Upper lobe of right lung (tissue), 1 donor: ENCODE data around the gene STARD7. TPM values are rescaled to one million over a fixed set of nuclear protein-coding genes. Genes with fewer than 3 reads are reported as not detected.

ENCODE experiments used
- ATAC-seq: fragments of 200-7000 bp; cut with Tn5 transposase; one replicate; pipeline ENCODE4 v1.9.1; 2020; ENCODE audit warnings: mild to moderate bottlenecking, moderate library complexity
- DNase-seq: peaks from one replicate; pipeline ENCODE4 v3.0.0-alpha.2; 2020
- H3K27ac ChIP-seq: fragments of 200-600 bp; one replicate; pipeline ENCODE4 v1.8.0; 2022
- H3K27me3 ChIP-seq: fragments of 200-600 bp; one replicate; pipeline ENCODE4 v1.8.0; 2022; ENCODE audit warnings: mild to moderate bottlenecking
- H3K36me3 ChIP-seq: fragments of 200-600 bp; one replicate; pipeline ENCODE4 v1.8.0; 2022
- H3K4me1 ChIP-seq: fragments of 200-600 bp; one replicate; pipeline ENCODE4 v1.8.0; 2022
- H3K4me3 ChIP-seq: fragments of 200-600 bp; one replicate; pipeline ENCODE4 v1.8.0; 2022; ENCODE audit warnings: mild to moderate bottlenecking
- H3K9me3 ChIP-seq: fragments of 200-600 bp; one replicate; pipeline ENCODE4 v1.8.0; 2022
- intact Hi-C: fragments of 100-400 bp; cut with DNase I; formaldehyde crosslinking; loops from one replicate; pipeline ENCODE4 v1.11.0; 2022
- total RNA-seq: library from RNA; stranded (reverse); fragmentation: NEBNext Ultra II Directional; extraction: Animal tissue kit (Norgen Biotek cat#: 25700); gene quantifications from one replicate; pipeline ENCODE4 v1.2.1, GENCODE V29; 2021
- TF ChIP-seq, protein P1 (sequence below): fragments of 200-600 bp; IDR thresholded peaks from one replicate; pipeline ENCODE4 v1.8.0; 2022; ENCODE audit warnings: antibody characterized with exemption
- donor health status: DM: no; HTN: yes; CAD: no; lungs with severe emphysema.

Gene STARD7
- total RNA-seq, 1 donor from 2014 or later: 156 TPM

DNA sequence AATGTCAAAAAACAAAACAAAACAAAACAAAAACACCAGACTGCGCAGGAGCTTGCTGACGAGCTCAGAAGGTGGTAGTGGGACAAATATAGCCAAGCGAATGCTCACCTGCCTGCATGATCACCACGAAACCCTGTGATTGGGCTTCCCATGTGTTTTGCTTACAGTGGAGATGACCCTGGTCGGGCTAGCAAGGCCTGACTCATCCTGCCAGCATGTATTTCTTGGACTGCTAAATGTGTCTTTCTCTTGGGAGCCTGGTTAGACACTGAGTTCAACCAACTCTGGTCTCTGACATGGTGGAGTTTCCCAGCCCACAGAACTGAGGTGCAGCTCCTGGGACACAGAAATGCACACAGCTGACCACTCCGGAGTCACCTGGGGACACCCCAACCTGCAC, 32.7 kb downstream of the STARD7 start:
- Histone ChIP-seq H3K4me1 (no peaks in the 10 kb centered on the region), H3K27me3 (no peaks in the 10 kb centered on the region), H3K9me3 (no peaks in the 10 kb centered on the region), H3K27ac (no peak overlapping the region), H3K36me3 (no peaks in the 10 kb centered on the region), H3K4me3 (no peak overlapping the region)
- TF ChIP-seq, protein P1, sequence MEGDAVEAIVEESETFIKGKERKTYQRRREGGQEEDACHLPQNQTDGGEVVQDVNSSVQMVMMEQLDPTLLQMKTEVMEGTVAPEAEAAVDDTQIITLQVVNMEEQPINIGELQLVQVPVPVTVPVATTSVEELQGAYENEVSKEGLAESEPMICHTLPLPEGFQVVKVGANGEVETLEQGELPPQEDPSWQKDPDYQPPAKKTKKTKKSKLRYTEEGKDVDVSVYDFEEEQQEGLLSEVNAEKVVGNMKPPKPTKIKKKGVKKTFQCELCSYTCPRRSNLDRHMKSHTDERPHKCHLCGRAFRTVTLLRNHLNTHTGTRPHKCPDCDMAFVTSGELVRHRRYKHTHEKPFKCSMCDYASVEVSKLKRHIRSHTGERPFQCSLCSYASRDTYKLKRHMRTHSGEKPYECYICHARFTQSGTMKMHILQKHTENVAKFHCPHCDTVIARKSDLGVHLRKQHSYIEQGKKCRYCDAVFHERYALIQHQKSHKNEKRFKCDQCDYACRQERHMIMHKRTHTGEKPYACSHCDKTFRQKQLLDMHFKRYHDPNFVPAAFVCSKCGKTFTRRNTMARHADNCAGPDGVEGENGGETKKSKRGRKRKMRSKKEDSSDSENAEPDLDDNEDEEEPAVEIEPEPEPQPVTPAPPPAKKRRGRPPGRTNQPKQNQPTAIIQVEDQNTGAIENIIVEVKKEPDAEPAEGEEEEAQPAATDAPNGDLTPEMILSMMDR: no peak
- DNase-seq (no peak), ATAC-seq (no peak)
- intact Hi-C loops: no loop called here

DNA sequence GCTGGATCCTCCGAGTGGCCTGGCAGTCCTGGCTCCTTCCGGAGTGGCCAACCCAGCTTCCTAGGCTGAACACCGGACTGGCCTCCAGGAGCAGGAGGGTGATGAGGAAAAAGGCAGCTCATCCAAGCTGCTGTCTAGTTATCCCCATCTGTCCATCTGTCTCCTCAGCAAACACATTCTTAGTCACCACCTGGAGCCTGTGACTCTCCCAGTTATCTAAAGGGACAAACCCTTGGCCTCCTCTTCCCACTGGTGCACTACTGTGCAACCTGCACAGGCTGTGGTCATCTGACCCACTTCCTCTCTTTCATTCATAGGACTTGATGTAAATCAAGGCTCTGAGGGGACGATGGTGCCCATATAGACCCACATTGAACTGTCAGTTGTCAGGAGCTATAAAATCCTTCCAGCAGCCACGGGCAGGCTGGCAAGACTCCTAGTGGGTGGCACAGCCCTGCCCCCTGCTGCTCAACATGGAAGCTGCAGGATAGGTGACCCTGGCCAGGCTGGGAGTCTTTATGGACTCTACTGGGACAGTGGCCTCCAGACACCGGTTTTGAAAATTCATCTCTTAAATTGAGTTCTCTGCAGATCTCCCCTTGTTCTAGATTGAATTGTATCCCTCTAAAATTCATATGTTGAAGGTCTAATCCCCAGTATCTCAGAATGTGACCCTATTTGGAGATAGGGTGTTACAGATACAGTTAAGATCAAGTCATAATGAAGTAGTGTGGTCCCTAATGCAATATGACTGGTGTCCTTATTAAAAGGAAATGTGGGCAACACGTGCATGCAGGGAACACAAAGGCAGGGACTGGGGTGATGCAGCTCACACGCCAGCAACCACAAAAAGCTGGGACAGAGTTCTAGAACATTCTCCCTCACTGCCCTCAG, 34.1 kb downstream of the STARD7 start:
- Histone ChIP-seq H3K4me3 (no peak overlapping the region), H3K27ac (no peak overlapping the region), H3K9me3 (no peaks in the 10 kb centered on the region), H3K27me3 (no peaks in the 10 kb centered on the region), H3K4me1 (no peaks in the 10 kb centered on the region), H3K36me3 (no peaks in the 10 kb centered on the region)
- intact Hi-C loops: no loop called here
- ATAC-seq (peak; percentile 99), DNase-seq (peak; percentile 88)
- TF ChIP-seq, protein P1: peak; percentile 92

DNA sequence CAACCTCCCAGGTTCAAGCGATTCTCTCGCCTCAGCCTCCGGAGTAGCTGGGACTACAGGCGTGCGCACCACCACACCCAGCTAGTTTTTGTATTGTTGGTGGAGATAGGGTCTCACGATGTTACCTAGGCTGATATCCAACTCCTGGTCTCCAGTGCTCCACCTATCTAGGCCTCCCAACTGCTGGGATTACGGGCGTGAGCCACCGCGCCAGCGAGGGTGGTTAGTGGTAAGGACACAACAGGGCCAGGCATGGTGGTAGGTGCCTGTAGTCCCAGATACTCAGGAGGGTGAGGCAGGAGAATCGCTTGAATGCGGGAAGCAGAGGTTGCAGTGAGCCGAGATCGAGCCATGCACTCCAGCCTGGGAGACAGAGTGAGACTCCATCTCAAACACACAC, 36.8 kb downstream of the STARD7 start:
- no peak for ATAC-seq
- no peaks in the 10 kb centered on the region for H3K9me3 ChIP-seq
- intact Hi-C loops: no loop called here
- H3K4me3 ChIP-seq: no peak overlapping the region
- no peaks in the 10 kb centered on the region for H3K27me3 ChIP-seq
- TF ChIP-seq, protein P1: no peak
- H3K36me3 ChIP-seq: no peaks in the 10 kb centered on the region
- H3K4me1 ChIP-seq: no peaks in the 10 kb centered on the region
- no peak for DNase-seq
- H3K27ac ChIP-seq: no peak overlapping the region

DNA sequence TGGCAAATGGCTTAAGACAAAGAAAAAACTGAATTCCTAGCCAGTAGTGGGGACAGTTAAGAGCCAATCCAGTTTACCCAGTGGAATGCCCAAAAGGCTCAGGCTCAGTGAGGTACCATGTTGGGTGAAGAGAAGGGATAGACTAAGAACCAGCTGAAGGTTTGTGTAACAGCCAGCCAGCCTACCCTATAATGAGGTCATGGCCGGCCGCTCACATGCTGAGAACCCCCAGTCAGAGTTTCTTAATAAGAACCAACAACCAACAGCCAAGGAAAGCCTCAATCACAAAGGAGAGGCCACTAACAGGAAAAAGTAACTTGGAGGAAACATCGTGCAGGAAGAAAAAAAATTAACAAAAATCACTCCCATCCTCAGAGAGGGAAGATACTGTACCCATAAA, 38.0 kb downstream of the STARD7 start:
- no peaks in the 10 kb centered on the region for H3K4me1 ChIP-seq
- intact Hi-C loops: no loop called here
- no peaks in the 10 kb centered on the region for H3K27me3 ChIP-seq
- no peak overlapping the region for H3K27ac ChIP-seq
- ATAC-seq: no peak
- no peaks in the 10 kb centered on the region for H3K36me3 ChIP-seq
- no peak for DNase-seq
- no peaks in the 10 kb centered on the region for H3K9me3 ChIP-seq
- TF ChIP-seq, protein P1: no peak
- no peak overlapping the region for H3K4me3 ChIP-seq

DNA sequence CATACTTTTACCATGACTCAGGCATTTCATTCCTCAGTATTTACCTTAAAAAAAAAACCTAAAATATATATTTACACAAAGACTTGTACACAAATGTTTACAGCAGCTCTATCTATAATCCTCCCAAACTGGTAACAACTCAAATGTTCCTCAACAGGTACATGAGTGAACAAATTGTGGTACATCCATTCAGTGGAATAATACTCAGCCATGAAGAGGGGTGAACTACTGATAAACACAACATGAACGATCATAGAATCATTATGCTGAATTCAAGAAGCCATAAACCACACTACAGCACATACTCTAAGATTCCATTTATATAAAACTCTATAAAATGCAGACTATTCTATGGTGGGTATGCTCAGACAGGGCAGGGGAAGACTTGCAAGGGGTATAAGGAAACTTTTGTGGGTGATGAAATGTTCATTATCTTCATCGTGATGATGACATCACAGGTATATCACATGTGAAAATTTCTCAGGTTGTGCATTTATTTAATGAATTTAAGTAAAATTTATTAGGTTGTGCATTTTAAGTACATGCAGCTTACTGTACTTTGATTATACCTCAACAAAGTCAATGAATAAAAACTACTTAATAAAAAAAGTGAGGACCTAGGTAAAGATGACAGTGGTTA, 38.6 kb downstream of the STARD7 start:
- no peak overlapping the region for H3K27ac ChIP-seq
- TF ChIP-seq, protein P1: no peak
- DNase-seq: no peak
- H3K4me3 ChIP-seq: no peak overlapping the region
- H3K9me3 ChIP-seq: no peaks in the 10 kb centered on the region
- H3K27me3 ChIP-seq: no peaks in the 10 kb centered on the region
- H3K4me1 ChIP-seq: no peaks in the 10 kb centered on the region
- H3K36me3 ChIP-seq: no peaks in the 10 kb centered on the region
- ATAC-seq: no peak
- intact Hi-C loops: no loop called here
